Pulmonary artery endothelial cell (primary cell): ENCODE data around the gene CXCL11. TPM values are rescaled to one million over a fixed set of nuclear protein-coding genes. Genes with fewer than 3 reads are reported as not detected.
"Not testable (repeated sequence)": the region's sequence is repeated elsewhere in the genome, so short reads cannot be mapped to it uniquely, and the experiment has no call there.

Experiments
- DNase-seq: peaks from one replicate; pipeline ENCODE4 v3.0.0-alpha.2; 2011; ENCODE audit warnings: low read depth, low spot score
- total RNA-seq: library from RNA; depleted of rRNA; stranded (reverse); fragments of >200 nt; gene quantifications from 2 replicates; pipeline ENCODE4 v1.2.3, GENCODE V29; 2014

CXCL11 gene
- total RNA-seq, 1 donor from 2014 or later = 2.6 TPM

DNA sequence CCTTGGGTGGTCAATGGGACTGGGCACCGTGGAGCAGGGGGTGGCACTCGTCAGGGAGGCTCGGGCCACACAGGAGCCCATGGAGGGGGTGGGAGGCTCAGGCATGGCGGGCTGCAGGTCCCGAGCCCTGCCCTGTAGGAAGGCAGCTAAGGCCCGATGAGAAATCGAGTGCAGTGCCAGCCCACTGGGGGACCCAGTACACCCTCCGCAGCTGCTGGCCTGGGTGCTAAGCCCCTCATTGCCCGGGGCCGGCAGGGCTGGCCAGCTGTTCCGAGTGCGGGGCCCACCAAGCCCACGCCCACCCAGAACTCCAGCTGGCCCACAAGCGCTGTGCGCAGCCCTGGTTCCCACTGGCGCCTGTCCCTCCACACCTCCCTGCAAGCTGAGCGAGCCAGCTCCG is 7.4 kb upstream of the CXCL11 start:
- DNase-seq = not testable (repeated sequence)

DNA sequence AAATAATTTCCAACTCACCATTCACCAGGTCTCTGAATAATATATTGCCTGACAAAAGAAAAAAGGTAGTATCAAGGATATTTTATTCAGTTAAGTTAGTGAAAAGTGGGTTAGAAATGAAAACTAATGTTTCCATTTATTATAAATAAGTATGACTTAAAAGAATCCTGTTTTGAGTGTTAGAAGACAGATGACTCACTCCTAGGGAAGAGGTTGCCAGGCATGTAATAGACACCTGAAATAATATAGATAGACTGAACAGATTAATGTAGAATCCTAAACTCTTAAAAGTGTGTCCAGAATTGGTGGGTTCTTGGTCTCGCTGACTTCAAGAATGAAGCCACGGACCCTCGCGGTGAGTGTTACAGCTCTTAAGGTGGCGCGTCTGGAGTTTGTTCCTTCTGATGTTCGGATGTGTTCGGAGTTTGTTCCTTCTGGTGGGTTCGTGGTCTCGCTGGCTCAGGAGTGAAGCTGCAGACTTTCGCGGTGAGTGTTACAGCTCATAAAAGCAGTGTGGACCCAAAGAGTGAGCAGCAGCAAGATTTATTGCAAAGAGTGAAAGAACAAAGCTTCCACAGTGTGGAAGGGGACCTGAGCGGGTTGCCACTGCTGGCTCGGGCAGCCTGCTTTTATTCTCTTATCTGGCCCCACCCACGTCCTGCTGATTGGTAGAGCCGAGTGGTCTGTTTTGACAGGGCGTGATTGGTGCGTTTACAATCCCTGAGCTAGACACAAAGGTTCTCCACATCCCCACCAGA is 6.5 kb upstream of the CXCL11 start:
- DNase-seq = peak; percentile 30

DNA sequence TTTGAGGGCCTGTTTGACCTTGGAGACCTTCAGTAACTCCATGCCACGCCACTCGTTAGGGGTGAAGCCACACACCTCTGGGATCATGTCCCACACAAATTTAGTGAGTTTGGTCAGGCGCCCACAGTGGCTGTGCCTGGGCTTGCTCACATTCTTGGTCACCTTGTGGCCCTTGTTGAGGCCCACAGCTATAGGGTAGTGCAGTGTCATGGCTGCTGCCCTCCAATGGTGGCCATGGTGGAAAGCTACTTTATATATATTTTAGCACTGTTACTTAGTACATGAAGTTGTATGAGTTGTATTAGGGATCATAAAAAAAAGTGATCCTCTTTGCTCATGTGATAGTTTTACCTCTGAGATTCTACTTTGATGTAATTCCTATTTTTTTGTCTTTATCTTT is 985 bp upstream of the CXCL11 start:
- no peak for DNase-seq

DNA sequence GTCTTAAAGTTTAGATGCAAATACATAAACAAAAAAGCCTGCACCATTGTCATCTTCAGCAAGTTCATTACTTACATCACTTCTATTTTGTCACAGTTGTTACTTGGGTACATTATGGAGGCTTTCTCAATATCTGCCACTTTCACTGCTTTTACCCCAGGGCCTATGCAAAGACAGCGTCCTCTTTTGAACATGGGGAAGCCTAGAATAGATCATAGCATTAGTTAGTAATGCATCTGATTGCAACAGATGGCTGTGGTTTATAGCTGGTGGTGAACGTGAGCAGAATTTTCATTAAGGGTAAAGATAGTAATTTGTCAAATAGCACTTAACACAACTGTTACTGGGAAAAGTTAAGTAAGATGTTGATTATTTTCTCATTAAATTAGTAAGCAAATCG is 729 bp downstream of the CXCL11 start:
- DNase-seq = no peak

DNA sequence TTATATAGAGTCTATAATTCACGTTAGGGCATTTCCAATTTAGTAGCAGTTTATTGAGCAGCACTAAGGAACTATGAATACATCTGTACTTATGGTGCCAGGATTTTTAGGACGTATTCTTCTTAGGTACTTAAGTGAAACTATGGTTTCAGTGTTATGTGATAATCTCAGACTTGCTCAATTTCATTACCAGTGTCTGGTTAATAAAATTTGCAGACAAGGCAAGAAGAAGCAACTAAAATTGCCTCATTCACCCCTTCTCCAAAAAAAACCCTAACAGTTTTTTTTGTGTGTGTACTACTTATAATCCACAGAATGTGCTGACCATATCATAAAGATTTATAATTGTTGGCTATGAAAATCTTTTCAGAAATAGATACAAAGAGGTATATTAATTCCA is 6.6 kb downstream of the CXCL11 start:
- DNase-seq = no peak

DNA sequence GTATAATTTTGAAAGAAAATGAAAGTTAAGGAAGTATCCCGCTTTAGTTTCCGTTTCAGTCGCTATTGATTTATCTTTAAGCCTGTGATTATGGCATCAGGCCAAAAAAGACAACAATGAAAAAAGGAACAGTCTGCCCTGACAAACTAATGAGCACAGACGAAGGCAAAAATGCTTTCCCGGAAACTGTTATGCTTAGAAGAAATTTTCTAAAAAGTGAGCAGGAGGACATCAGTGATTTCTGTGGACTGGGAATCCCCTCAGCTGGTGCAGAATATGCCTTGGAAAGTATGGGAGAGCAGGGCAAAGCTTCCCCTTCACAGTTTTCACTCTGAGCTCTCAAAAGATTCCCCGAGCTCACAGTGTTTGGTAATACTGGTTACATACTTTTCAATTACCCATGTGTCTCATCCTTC is 7.5 kb downstream of the CXCL11 start:
- DNase-seq = peak; percentile 41

DNA sequence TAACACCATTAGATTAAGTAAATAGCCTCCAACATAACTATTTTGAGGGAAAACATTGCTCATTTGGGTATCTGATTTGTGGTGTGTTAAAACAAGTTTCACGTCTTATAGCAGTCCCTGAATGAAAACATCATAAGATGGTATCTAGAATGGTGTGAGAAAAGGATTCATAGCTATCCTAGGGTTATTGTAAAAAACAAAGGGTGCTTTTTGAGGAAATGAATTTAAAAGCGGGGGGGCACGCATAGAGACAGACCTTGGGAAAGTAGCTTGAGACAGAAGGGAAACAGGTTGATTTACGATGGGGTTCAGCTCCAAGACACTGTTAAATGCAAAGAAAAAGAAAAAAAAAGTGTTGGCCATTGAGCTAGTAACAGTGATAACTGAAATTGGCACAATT is 11.8 kb downstream of the CXCL11 start:
- DNase-seq = no peak

DNA sequence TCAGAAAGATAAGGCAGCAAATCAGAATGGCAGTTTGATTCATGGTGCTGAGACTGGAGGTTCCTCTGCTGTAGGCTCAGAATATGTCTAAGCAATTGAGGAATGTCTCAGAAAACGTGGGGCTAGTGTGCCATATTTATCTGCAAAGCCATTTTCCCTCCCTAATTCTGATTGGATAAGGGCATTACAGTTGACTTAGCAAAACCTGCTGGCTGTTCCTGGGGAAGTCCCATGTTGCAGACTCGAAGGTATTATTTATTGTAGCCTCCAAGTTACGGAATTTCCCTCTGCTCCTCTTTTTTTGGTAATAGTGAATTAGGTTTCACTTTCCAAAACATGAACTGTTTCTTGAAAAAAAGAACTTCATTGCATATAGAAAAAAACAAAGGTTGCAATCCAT is 12.5 kb downstream of the CXCL11 start, which contains the start of gene CXCL10:
TSS of gene CXCL10 (minus strand) at position 109 of the 400 bp plus-strand sequence. CDS start at position 43, 66 bp downstream.
- no peak for DNase-seq

DNA sequence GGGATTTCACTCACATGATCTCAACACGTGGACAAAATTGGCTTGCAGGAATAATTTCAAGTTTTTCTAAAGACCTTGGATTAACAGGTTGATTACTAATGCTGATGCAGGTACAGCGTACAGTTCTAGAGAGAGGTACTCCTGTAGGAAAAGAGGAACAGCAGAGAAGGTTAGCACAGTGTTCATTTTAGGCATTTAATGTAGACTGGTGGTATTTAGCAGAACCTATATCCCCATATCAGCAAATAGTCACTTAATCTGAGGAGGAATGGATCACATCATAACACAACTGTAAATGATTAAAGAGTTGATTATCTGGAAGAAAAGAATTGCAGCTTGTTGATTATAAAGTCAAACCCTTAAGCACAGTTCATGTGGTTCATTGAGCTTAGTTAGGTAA is 13.2 kb downstream of the CXCL11 start:
- DNase-seq = no peak

DNA sequence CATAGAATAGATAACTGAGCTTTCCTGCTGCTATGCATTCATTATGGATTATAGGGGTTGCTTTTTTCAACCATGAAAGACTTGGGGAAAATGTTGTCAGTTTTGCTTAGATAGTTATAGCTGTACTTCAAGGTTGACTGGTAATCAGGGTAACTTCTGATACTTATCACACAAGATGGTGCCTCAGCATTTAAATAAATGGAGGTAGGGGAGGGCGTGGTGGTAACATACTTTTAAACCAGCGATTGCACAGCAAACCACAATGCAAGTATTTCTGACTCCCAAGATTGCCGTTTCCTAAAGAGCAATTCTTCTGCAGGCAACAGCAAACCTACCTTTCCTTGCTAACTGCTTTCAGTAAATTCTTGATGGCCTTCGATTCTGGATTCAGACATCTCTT is 13.8 kb downstream of the CXCL11 start:
- DNase-seq = no peak

DNA sequence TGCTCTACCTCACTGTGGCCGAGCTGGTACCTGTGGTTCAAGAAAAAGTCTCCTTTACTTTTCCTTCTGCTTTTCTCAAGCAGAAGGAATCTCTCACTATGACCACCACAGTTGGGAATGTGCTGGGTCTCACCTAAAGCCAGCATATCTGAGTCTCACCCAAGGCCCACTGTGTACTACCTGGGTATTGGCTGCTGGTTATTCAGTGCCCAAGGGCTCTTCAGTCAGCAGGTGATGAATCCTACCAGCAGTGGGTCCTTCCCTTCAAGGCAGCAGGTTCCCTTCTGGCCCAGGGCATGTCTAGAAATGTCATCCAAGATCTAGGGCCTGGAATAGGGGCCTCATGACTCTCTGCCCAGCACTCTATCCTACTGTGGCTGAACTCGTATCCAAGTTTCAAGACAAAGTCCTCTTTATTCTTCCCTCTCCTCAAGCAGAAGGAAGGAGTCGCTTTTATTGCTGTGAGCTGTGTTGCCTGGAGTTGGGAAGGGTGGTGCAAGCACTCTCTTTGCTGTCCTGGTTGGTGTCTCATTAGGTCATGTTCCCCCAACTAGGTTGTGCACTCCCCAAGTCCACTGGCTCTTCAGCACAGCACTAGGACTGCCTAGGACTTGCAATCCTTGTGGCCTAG is 18.7 kb downstream of the CXCL11 start:
- DNase-seq = no peak

DNA sequence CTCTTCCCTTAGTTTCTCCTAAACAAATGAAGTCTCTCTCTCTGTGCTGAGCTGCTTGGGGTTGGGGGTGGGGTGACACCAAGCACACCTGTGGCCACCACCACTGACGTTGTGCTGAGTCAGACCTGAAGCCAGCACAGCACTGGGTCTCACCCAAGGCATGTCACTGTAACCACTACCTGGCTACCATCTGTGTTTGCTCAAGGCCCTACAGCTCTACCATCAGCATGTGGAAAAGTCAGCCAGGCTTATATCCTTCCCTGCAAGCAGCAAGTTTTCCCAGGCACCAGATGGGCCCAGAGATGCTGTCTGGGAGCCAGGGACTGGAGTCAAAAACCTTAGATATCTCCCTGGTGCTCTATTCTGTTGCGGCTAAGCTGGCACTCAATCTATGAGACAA is 19.5 kb downstream of the CXCL11 start:
- no peak for DNase-seq

DNA sequence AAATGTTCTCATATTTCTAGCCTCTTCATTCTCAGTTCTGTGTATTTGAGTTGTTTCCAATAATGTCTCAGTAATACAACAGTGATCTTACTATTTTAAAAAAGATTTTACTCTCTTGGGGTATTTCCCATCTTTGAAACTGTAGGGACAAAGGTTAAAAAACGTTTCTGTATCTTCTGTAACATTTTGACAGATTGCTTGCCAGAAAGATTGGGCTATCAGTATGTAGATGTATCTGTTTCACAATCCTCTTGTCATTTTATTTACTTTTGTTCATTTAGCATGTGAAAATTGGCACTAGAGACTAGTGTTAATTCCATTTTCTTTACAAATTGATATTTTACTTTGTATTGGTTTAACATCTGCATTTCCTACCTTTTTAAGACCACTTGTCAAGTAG is 22.3 kb downstream of the CXCL11 start:
- no peak for DNase-seq

DNA sequence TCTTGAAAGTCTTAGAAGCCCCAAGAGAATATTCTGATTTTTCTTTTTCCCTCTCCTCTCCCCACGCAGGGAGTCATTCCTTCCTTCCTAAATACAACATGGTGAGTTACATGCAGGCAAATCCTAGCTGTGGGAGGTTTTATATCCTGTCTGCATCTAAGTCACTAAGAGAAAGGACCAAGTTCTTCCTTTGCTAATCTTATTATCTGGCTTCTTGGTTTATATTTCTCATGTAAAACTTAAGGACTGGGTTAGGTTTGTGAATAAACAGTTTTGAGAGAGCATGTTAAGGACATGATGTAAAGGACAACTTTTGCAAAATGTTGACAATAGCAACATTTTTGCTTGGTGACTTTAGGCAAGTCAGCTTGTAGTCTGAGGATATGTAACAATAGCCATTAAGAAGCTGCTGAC is 23.5 kb downstream of the CXCL11 start:
- no peak for DNase-seq

DNA sequence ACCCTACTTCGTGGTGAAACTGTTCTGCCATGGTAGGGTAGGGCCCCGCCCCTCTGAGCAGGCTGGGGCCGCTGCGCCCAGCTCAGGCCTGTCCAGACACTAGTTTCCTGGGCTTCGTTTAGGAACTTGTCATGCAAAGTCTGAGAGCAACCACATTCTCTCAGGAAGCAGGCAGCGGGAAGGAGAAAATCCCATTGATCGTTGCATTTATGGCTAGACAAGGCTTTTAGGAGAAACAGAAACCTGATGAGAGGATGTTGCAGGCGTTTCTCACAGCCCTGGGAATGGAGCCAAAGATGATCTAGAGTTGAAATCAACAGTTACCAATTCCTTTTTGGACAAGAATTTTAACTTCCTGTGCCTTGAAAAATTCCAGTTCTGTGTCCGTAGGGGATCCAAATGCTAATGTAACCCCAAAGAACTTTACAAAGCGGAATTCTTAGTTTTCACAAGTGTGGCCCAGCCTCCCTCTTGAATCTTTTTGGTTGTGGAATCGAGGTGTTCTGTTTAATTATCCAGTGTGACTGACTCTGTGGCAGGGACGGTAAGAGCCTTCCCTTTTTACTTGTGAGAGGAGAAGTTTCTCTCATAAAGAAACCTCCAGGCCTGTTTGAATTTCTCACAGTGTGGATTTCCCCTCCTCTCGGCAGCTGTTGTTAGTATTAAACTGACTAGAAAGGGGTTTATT is 24.0 kb downstream of the CXCL11 start:
- no peak for DNase-seq

DNA sequence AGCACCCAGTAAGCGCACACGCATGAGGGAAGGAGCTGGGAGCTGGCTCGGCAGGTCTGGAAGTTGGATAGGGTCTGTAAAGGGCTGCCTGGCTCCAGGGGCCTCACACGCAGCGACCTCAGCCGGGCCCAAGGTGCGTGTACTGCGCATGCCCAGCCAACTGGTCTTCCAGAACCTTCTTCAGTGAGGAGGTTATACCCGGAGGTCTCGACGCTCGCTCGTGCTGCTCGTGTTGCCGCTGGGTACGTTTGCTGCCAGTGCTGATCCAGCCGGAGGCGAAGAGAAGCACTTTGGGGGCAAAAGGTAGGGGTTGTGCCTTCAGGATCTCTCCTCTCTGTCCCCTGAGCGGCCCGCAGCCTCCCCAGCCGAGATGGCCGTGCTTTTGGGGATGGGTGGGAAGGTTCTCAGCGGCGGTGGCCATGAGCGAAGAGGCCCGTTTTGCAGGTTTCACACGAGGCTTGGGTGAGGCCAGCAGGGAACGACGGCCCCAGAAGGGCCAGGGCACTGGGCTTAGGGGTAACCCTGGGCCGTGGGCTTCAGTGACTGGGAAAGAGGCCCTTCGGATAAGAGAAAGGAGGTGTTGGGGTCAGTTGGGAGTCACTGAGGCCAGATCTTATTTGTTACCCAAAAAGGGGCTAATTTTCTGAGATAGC is 24.7 kb downstream of the CXCL11 start:
- DNase-seq = no peak

DNA sequence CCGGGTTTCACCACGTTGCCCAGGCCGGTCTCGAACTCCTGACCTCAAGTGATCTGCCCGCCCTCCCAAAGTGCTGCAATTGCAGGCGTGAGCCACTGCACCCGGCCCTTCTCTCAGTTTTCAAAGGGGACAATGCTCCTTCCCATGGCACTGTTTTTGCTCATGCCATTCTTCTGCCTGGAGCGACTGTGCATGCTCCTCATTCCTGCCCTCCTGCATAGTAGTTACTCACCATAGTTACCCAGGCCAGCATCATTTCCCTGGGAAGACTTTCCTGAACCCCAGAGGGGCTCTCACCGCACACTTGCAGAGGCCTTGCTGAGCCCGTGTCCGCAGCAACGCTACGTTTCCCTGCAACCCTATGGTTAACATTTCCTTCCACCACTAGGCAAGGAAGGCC is 25.3 kb downstream of the CXCL11 start:
- DNase-seq = no peak

DNA sequence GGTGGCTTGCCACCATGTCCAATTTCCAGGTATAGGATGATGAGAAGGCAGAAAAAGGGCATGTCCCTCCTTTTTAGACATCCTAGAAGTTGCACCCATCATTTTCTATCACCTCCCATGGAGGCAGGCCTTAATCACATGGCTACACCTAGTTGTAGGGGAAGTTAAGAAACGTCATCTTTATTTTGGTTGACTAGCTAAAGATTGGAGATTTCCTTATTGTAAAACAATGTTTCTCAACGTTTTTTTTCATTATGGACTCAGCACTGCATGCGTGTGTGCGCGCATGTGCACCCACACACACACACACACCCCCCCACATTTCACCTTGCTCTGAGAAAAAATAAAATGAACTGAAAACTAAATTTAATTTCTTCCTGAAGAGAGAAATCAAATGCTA is 26.6 kb downstream of the CXCL11 start:
- DNase-seq = no peak

DNA sequence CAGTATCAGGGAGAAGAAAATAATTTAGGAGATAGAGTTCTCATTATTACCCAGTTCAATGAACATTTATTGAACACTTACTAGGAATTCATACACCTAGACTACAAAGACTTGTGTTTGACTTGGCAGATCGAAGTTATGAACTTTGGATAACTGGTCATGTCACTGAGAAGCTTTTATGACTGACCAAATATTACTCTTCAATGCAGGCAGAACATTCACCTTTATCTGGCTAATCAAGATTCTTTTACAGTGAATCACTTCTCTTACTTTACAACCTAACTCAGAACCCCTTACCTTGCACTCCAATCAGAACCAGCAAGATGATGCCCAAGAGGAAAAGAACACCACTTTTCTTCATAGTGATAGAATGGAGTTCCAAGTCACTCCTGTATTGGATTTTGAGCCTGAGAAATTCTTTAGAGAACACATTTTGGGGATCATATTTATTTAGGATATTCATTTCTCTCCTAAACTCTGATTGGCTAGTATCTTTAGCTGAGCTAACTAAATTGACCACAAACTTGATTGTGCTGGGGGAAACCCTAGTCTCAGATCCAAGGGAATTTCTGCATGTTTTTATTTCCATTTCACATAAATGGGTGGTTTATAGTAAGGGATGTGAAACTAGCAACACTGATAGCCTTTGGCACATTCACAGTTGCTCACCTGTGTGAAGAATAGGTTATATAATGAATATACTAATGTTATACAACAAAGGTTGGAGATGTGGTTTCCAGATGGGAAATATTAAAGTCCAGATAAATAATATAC is 28.6 kb downstream of the CXCL11 start, which contains the start of gene CXCL9:
TSS of gene CXCL9 (minus strand) at position 421 of the 774 bp plus-strand sequence. CDS start at position 361, 60 bp downstream.
- DNase-seq = no peak

DNA sequence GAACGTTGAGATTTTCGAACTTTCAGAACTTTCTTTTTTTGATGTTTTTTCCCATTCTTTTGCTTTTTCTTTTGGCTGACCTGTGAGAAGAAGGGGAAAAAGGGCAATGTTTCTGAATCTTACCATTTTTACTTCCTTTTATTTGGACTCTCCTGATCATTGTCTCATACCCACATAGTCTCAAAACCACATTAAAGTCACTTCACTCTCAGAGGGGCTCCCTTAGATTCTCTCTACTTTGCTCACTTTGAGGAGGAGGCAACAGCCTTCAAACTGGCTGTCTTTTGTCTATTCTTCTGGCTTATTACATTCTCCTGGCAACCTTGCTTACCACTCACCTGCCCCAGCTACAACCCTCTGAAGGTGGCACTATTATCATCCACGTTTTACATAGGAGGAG is 32.2 kb downstream of the CXCL11 start:
- no peak for DNase-seq

DNA sequence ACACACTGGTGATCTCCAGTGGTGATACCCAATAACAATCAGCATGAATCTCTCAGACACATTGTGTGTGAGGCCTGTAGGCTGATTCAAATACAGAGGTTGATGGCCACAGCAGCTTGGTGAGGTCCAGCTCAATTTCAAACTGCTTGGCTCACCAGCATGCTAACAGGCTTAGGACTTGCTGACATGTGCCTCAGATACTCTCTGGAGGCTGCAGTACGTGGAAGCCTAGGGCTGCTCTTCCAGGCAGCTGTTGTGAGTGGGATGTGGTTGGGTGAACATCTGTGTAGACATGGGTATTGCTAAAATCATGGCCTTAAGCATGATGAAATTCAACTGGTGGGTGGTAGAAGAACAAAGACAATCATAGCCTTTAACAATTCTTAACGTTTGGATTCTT is 32.8 kb downstream of the CXCL11 start:
- no peak for DNase-seq
